ENCODE measurements around the gene RASSF8. TPM values are rescaled to one million over a fixed set of nuclear protein-coding genes. Genes with fewer than 3 reads are reported as not detected.

The RASSF8 gene
- total RNA-seq, 1 donor from 2014 or later = 50.5 TPM

DNA sequence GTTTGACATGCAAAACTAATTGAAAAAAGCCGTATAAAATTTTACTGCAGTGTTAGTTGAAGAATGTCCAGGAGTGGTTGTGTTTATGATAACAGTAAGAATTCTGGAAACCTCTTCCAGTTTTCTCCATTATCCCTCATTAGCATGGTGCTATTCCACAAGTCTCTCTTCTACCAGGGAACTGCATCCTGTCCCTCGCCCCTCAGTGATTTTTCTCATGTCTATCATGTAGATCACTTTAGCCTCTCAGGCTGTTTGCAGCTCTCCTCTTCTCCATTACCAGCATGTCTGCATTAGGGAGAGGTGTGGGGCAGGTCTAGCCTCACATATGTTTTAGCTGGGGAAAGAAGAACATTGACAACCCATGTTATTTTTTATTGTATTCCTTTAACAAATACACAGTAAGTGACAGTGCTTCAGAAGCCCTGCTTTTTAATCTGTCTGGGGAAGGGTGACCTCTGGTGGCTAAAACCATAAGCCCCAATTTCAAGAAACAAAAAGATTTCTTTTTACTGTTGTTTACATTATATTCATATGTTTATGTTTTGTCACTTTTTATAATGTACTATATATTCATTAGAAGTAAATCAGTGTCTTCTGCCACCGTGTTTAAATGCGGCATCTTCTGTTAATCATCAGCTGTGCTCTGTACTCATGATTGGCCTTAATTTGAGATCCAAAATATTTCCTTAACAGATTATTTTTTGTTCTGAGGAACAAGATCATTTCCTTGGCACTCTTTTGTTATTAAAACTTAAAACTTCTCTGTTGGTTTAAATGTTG is 70.7 kb downstream of the RASSF8 start:
- H3K4me1 Mint-ChIP-seq = peaks cover 15% of the 10 kb centered on the region

GRCh38 chr12:26029736-26030022 is 71.2 kb downstream of the RASSF8 start:
- Mint-ChIP-seq H3K27ac (ENCODE audit: unreplicated experiment) (no peak overlapping the region), H3K4me1 (peaks cover 15% of the 10 kb centered on the region), H3K4me3 (no peak overlapping the region), H3K27me3 (ENCODE audit: low read depth) (no peaks in the 10 kb centered on the region), H3K9me3 (peaks cover 4% of the 10 kb centered on the region), H3K36me3 (ENCODE audit: low read depth) (peaks cover 4% of the 10 kb centered on the region)
- no peak for DNase-seq (ENCODE audit: low read depth, low spot score)
- no peak for TF ChIP-seq CTCF (conservative IDR thresholded peaks at IDR 0.05)

More for the DNA sequence above, 70.7 kb downstream of the RASSF8 start:
- DNase-seq (ENCODE audit: low read depth, low spot score) = peak; percentile 43
- Mint-ChIP-seq H3K9me3 (peaks cover 4% of the 10 kb centered on the region), H3K27ac (ENCODE audit: unreplicated experiment) (no peak overlapping the region), H3K27me3 (ENCODE audit: low read depth) (no peaks in the 10 kb centered on the region), H3K36me3 (ENCODE audit: low read depth) (peaks cover 4% of the 10 kb centered on the region), H3K4me3 (no peak overlapping the region)
- peak; percentile 99 for TF ChIP-seq CTCF (conservative IDR thresholded peaks at IDR 0.05)

GRCh38 chr12:26030371-26030770 is 71.9 kb downstream of the RASSF8 start:
- Mint-ChIP-seq H3K27me3 (ENCODE audit: low read depth) (no peaks in the 10 kb centered on the region), H3K27ac (ENCODE audit: unreplicated experiment) (no peak overlapping the region), H3K4me3 (no peak overlapping the region), H3K9me3 (peaks cover 4% of the 10 kb centered on the region), H3K36me3 (ENCODE audit: low read depth) (peaks cover 4% of the 10 kb centered on the region), H3K4me1 (peaks cover 15% of the 10 kb centered on the region)
- no peak for TF ChIP-seq CTCF (conservative IDR thresholded peaks at IDR 0.05)
- DNase-seq (ENCODE audit: low read depth, low spot score) = no peak

DNA sequence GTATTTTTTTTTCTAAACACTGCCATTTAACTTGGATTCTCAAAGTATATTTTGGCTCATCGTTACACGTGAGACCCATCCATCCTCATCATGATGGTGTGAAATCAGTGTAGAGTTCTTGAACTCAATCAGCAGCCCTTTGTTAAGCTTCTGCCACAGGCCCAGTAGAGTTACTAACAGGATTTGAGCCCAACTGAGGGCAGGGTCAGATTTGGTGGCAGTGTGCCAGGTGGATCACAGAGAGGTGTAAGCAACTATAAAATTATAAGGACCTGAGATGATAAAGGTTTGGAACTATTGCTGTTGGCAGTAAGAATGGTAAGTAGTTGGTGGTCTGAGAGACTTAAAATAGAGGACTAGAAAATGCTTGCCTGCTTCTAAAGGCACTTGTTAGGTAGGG is 72.8 kb downstream of the RASSF8 start:
- no peak overlapping the region for H3K27ac Mint-ChIP-seq (ENCODE audit: unreplicated experiment)
- TF ChIP-seq CTCF (conservative IDR thresholded peaks at IDR 0.05) = no peak
- no peak for DNase-seq (ENCODE audit: low read depth, low spot score)
- peaks cover 2% of the 10 kb centered on the region for H3K9me3 Mint-ChIP-seq
- H3K4me3 Mint-ChIP-seq = no peak overlapping the region
- H3K27me3 Mint-ChIP-seq (ENCODE audit: low read depth) = no peaks in the 10 kb centered on the region
- H3K36me3 Mint-ChIP-seq (ENCODE audit: low read depth) = peaks cover 2% of the 10 kb centered on the region
- peaks cover 15% of the 10 kb centered on the region for H3K4me1 Mint-ChIP-seq

DNA sequence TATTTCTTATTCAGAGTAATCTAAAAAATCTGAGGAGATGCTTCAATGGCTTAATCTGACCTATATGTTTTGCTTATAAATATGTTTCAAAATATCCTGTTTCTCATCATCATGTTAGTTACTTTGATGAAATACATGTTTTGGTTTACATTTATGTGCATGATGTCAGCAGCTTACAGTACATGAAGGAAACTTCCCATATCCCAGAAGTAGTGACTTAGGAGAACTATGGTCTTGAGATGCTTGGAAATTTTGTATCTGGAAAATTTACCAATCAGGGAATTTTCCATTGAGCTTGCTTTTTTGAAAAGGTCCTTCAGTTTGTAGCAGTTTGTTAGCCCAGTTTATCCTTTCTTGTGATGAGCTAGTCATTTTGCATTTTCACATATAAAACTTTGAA is 73.3 kb downstream of the RASSF8 start:
- Mint-ChIP-seq H3K4me3 (no peak overlapping the region), H3K4me1 (peaks cover 15% of the 10 kb centered on the region), H3K9me3 (no peaks in the 10 kb centered on the region), H3K27ac (ENCODE audit: unreplicated experiment) (no peak overlapping the region), H3K36me3 (ENCODE audit: low read depth) (no peaks in the 10 kb centered on the region), H3K27me3 (ENCODE audit: low read depth) (no peaks in the 10 kb centered on the region)
- no peak for DNase-seq (ENCODE audit: low read depth, low spot score)
- TF ChIP-seq CTCF (conservative IDR thresholded peaks at IDR 0.05) = no peak
